MCF 10A (cell line): ENCODE results near the gene GIT2. TPM values are rescaled to one million over a fixed set of nuclear protein-coding genes. Genes with fewer than 3 reads are reported as not detected.
"Not testable (repeated sequence)": the region's sequence is repeated elsewhere in the genome, so short reads cannot be mapped to it uniquely, and the experiment has no call there.

ENCODE experiments used
- BruUV-seq: library from RNA; stranded (reverse); fragments of 400-500 nt; replicated peaks from 2 replicates; lab custom pipeline; 2021; lab: Mats Ljungman, UMichigan
- CTCF ChIA-PET: fragments of 300-600 bp; sonication (Branson Sonifier 250); formaldehyde crosslinking; extraction: SDS; loops from one replicate; lab custom pipeline; 2021; ENCODE audit warnings: antibody characterized with exemption, inconsistent platforms; lab: Yijun Ruan, JAX
- POLR2A ChIA-PET: fragments of 300-600, 350-650 bp; sonication (Branson Sonifier 250); formaldehyde crosslinking; extraction: SDS; loops from one replicate; lab custom pipeline; 2020; ENCODE audit warnings: antibody characterized with exemption, inconsistent platforms; lab: Yijun Ruan, JAX
- DNase-seq: peaks from one replicate; pipeline ENCODE4 v3.0.0-alpha.2; 2018; ENCODE audit not compliant: unreplicated experiment
- H3K27ac Mint-ChIP-seq: one replicate; pipeline ENCODE4 v1.8.0; 2022; ENCODE audit warnings: mild to moderate bottlenecking, low read depth, mixed read lengths; ENCODE audit not compliant: unreplicated experiment
- H3K27me3 Mint-ChIP-seq: one replicate; pipeline ENCODE4 v1.8.0; 2022; ENCODE audit warnings: mixed read lengths; ENCODE audit not compliant: insufficient read depth, unreplicated experiment
- H3K36me3 Mint-ChIP-seq: one replicate; pipeline ENCODE4 v1.8.0; 2022; ENCODE audit warnings: mild to moderate bottlenecking, moderate library complexity, mixed read lengths; ENCODE audit not compliant: insufficient read depth, unreplicated experiment
- H3K4me1 Mint-ChIP-seq: one replicate; pipeline ENCODE4 v1.8.0; 2022; ENCODE audit warnings: mixed read lengths; ENCODE audit not compliant: insufficient read depth, unreplicated experiment
- H3K4me3 Mint-ChIP-seq: one replicate; pipeline ENCODE4 v1.8.0; 2022; ENCODE audit warnings: mild to moderate bottlenecking, moderate library complexity, mixed read lengths; ENCODE audit not compliant: unreplicated experiment
- H3K9me3 Mint-ChIP-seq: one replicate; pipeline ENCODE4 v1.8.0; 2022; ENCODE audit warnings: mixed read lengths; ENCODE audit not compliant: unreplicated experiment
- intact Hi-C: fragments of 100-400 bp; cut with micrococcal nuclease; formaldehyde crosslinking; loops from 2 replicates; pipeline ENCODE4 v1.14.1; 2022
- total RNA-seq: library from RNA; stranded (reverse); gene quantifications from 2 replicates; pipeline ENCODE4 v1.2.3, GENCODE V29; 2022
- TF ChIP-seq, protein P1 (sequence below): fragments of 200-600 bp; IDR thresholded peaks from one replicate; pipeline ENCODE4 v1.8.0; 2022; ENCODE audit warnings: antibody characterized with exemption, mild to moderate bottlenecking; ENCODE audit not compliant: unreplicated experiment

GIT2 gene
- total RNA-seq, 1 experiment from 2014 or later: 30.0 TPM

GRCh38 chr12:109892748-109893147 lies 103.4 kb downstream of the GIT2 start:
- Mint-ChIP-seq H3K27ac (no peak overlapping the region), H3K4me3 (no peak overlapping the region), H3K9me3 (no peaks in the 10 kb centered on the region), H3K36me3 (no peaks in the 10 kb centered on the region), H3K27me3 (no peaks in the 10 kb centered on the region), H3K4me1 (peaks cover 19% of the 10 kb centered on the region)
- POLR2A ChIA-PET: no interaction called here
- CTCF ChIA-PET: no interaction called here
- TF ChIP-seq, protein P1, sequence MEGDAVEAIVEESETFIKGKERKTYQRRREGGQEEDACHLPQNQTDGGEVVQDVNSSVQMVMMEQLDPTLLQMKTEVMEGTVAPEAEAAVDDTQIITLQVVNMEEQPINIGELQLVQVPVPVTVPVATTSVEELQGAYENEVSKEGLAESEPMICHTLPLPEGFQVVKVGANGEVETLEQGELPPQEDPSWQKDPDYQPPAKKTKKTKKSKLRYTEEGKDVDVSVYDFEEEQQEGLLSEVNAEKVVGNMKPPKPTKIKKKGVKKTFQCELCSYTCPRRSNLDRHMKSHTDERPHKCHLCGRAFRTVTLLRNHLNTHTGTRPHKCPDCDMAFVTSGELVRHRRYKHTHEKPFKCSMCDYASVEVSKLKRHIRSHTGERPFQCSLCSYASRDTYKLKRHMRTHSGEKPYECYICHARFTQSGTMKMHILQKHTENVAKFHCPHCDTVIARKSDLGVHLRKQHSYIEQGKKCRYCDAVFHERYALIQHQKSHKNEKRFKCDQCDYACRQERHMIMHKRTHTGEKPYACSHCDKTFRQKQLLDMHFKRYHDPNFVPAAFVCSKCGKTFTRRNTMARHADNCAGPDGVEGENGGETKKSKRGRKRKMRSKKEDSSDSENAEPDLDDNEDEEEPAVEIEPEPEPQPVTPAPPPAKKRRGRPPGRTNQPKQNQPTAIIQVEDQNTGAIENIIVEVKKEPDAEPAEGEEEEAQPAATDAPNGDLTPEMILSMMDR: no peak
- intact Hi-C loops: no loop called here
- DNase-seq: no peak
- BruUV-seq: no TSS peak

- ChIA-PET POLR2A (no interaction called here), CTCF (no interaction called here)
- BruUV-seq: no TSS peak
- peaks cover 24% of the 10 kb centered on the region for H3K4me1 Mint-ChIP-seq
- DNase-seq: no peak
- H3K9me3 Mint-ChIP-seq: no peaks in the 10 kb centered on the region
- TF ChIP-seq, protein P1: no peak
- intact Hi-C loops: no loop called here
- H3K4me3 Mint-ChIP-seq: no peak overlapping the region
- H3K27ac Mint-ChIP-seq: no peak overlapping the region
- no peaks in the 10 kb centered on the region for H3K36me3 Mint-ChIP-seq
- no peaks in the 10 kb centered on the region for H3K27me3 Mint-ChIP-seq
Observed at GRCh38 chr12:109892165-109892715, 103.9 kb downstream of the GIT2 start.

DNA sequence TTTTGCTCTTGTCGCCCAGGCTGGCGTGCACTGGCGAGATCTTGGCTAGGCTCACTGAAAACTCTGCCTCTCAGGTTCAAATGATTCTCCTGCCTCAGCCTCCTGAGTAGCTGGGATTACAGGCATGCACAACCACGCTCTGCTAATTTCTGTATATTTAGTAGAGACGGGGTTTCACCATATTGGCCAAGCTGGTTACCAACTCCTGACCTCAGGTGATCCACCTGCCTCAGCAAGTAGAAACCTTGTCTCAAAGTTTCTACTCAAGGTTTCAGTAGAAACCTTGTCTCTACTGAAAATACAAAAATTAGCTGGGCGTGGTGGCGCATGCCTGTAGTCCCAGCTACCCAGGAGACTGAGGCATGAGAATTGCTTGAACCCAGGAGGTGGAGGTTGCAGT lies 104.4 kb downstream of the GIT2 start:
- CTCF ChIA-PET: interaction anchor here (0.6 to 1.6 kb wide), 2 partner anchors 35 to 40 kb away, joined by 3 to 7 read pairs; no protein-coding TSS in a partner anchor
- intact Hi-C loops, BruUV-seq: not testable (repeated sequence)

GRCh38 chr12:109890620-109891170 lies 105.5 kb downstream of the GIT2 start:
- Mint-ChIP-seq H3K27ac (no peak overlapping the region), H3K9me3 (no peaks in the 10 kb centered on the region), H3K4me3 (no peak overlapping the region), H3K4me1 (peaks cover 27% of the 10 kb centered on the region), H3K36me3 (no peaks in the 10 kb centered on the region), H3K27me3 (no peaks in the 10 kb centered on the region)
- intact Hi-C loops: no loop called here
- POLR2A ChIA-PET: interaction anchor here (3.8 kb wide), 1 partner anchor 9 kb away, joined by 45 read pairs; the partner anchor contains the start of gene TCHP
- CTCF ChIA-PET: interaction anchor here (0.6 to 1.6 kb wide), 4 partner anchors 10 to 1230 kb away, joined by 3 to 7 read pairs (median 4); no protein-coding TSS in a partner anchor
- BruUV-seq: no TSS peak
- DNase-seq: no peak
- TF ChIP-seq, protein P1: no peak

More for the DNA sequence above, 104.4 kb downstream of the GIT2 start:
- peaks cover 25% of the 10 kb centered on the region for H3K4me1 Mint-ChIP-seq
- POLR2A ChIA-PET, H3K27ac Mint-ChIP-seq, H3K9me3 Mint-ChIP-seq, H3K27me3 Mint-ChIP-seq, H3K4me3 Mint-ChIP-seq, DNase-seq, H3K36me3 Mint-ChIP-seq: not testable (repeated sequence)
